Stromal cell of bone marrow (primary cell): ENCODE data around the gene CLDND2.

Experiments
- DNase-seq: peaks from one replicate; pipeline ENCODE4 v3.0.0-alpha.2; 2012; ENCODE audit warnings: low read depth

The CLDND2 gene

GRCh38 chr19:51354742-51355148 lies 14.1 kb downstream of the CLDND2 start:
- no peak for DNase-seq

- no peak for DNase-seq
These were observed 14.6 kb downstream of the CLDND2 start for GRCh38 chr19:51354103-51354741.

GRCh38 chr19:51352783-51353360 lies 15.9 kb downstream of the CLDND2 start:
- no peak for DNase-seq

GRCh38 chr19:51351266-51351990 lies 17.4 kb downstream of the CLDND2 start:
- DNase-seq, result no peak

GRCh38 chr19:51347209-51347928 lies 21.4 kb downstream of the CLDND2 start:
- no peak for DNase-seq

- DNase-seq, result no peak
These were observed 22.1 kb downstream of the CLDND2 start for GRCh38 chr19:51346742-51347141.

GRCh38 chr19:51345076-51345620 lies 23.7 kb downstream of the CLDND2 start:
- DNase-seq, result no peak

- DNase-seq, result no peak
These were observed 25.9 kb downstream of the CLDND2 start for GRCh38 chr19:51342631-51343569.

- DNase-seq, result no peak
These were observed 26.7 kb downstream of the CLDND2 start, which contains the start of gene VSIG10L for GRCh38 chr19:51341976-51342580. TSS of gene VSIG10L (minus strand) at chr19:51342139. CDS start at chr19:51342124, 15 bp downstream.

- no peak for DNase-seq
These were observed 27.7 kb downstream of the CLDND2 start for GRCh38 chr19:51341066-51341465.

GRCh38 chr19:51339687-51340656 lies 28.8 kb downstream of the CLDND2 start:
- peak; percentile 94 for DNase-seq

GRCh38 chr19:51339313-51339686 lies 29.5 kb downstream of the CLDND2 start:
- DNase-seq, result no peak

- peak; percentile 63 for DNase-seq
These were observed 30.1 kb downstream of the CLDND2 start for GRCh38 chr19:51338563-51339312.

- no peak for DNase-seq
These were observed 30.8 kb downstream of the CLDND2 start for GRCh38 chr19:51337861-51338562.

GRCh38 chr19:51337141-51337860 lies 31.5 kb downstream of the CLDND2 start:
- no peak for DNase-seq

GRCh38 chr19:51333836-51334460 lies 34.9 kb downstream of the CLDND2 start:
- no peak for DNase-seq

GRCh38 chr19:51331716-51332115 lies 37.1 kb downstream of the CLDND2 start:
- no peak for DNase-seq
